ENCODE results near the gene CHRM5.

The CHRM5 gene

GRCh38 chr15:34102175-34102925 lies 134.1 kb downstream of the CHRM5 start:
- no peak for DNase-seq (ENCODE audit: low spot score)

DNA sequence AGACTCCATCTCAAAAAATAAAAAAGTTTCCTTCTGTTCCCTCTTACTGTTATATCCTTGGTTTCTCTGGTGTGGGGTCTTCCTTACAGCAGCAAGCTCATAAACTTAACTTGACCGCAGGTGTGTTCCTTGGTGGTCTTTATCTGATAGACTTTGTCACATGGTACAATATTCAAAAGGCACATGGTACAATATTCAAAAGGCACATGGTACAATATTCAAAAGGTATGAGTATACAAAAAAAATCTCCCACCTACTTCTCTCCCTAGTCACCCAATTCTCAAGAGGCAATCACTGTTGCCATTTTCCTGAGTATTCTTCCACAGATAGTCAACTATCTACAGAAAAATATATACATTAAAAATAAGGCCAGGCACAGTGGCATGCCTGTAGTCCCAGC lies 138.1 kb downstream of the CHRM5 start:
- DNase-seq (ENCODE audit: low spot score): no peak

GRCh38 chr15:34107315-34107714 lies 139.0 kb downstream of the CHRM5 start:
- no peak for DNase-seq (ENCODE audit: low spot score)

DNA sequence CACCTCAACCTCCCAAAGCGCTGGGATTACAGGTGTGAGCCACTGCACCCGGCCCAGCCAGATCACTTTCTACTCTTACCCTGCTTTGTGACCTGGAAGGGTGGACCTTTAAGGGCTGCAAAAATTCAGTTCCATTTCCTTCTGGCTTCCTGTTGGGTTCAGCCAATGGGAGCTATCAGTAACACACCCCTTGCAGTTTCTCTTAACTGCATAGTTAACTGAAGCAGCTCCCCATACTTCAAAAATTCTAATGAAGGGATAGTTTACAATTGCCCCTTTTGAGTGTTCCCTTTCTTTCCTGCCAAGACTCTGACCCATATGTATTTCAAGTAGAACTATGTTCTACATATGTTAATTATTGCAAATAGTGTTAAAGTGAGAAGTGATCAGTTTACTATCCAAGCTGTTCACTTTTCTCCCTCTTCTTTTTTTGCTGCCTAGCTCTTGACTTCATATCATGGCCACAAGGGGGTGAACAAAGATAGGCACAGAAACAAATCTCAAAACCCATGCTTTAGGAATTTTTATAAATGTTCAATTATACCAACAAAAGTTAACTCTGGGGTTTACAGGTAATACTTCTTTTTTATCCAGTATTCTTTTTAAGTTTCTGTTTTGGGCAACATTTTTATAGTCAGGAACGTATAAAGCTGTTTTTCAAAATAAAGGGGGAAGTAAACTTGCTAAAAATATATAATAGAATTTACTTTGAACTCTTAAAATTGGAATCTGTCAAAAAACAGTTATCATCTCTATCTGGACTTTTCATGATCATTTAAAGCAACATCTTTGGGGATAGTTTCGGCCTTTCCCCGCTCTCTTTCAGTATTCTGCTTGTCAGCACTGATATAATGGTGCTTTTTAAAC lies 141.7 kb downstream of the CHRM5 start:
- DNase-seq (ENCODE audit: low spot score): peak; percentile 17

DNA sequence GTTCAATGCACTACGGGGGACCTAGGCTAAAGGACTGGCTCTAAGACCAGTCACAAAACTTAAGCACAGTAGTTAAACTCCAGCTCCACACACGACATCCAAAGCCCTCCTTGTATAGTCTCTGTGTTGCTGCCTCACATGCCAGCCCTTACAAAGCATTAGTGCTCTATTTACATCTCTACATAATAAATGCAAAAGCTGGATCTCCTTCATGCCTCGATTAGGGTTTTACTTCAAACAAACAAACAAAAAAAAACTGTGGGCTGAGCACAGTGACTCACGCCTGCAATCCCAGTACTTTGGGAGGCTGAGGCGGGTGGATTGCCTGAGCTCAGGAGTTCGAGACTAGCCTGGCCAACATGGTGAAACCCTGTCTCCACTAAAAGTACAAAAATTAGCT lies 143.2 kb downstream of the CHRM5 start:
- DNase-seq (ENCODE audit: low spot score): no peak

- DNase-seq (ENCODE audit: low spot score): no peak
Observed at GRCh38 chr15:34114215-34114614, 145.9 kb downstream of the CHRM5 start.

GRCh38 chr15:34114739-34115138 lies 146.4 kb downstream of the CHRM5 start:
- DNase-seq (ENCODE audit: low spot score): no peak

DNA sequence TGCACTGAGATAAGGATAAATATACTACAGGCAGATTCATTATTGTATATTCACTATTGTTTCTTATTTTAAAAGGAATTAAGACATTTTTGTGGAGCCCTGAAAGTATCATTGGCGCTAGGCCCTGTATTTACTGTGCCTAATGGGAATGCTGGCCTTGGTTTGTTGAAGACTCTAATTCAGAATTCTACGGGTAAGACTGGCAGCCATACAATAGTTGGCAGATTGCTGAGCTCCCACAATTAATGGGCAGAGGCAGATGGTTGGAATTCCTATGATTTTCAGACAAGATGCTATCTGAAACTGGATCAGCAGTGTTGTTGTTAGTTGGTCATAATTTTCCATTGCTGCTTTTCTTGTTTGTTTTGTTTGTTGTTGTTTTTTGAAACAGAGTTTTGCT lies 148.3 kb downstream of the CHRM5 start:
- DNase-seq (ENCODE audit: low spot score): no peak

Data from hematopoietic multipotent progenitor cell treated with erythropoietin and hydrocortisone succinate and interleukin-3 and kit ligand, for 17 days (in vitro differentiated cells).